IPS-NIHi7 (cell line): ENCODE measurements around the gene KIF17.

Experiments used
- DNase-seq: peaks from one replicate; pipeline ENCODE4 v3.0.0; 2012; ENCODE audit warnings: mixed read lengths; ENCODE audit errors: extremely low spot score

KIF17 gene

GRCh38 chr1:20625176-20626097 is 92.4 kb downstream of the KIF17 start:
- peak; percentile 42 for DNase-seq

GRCh38 chr1:20624709-20625108 is 93.1 kb downstream of the KIF17 start:
- DNase-seq, result no peak

- no peak for DNase-seq
These were observed 96.8 kb downstream of the KIF17 start for GRCh38 chr1:20621012-20621411.

- DNase-seq, result no peak
These were observed 97.8 kb downstream of the KIF17 start for GRCh38 chr1:20619999-20620398.

GRCh38 chr1:20618550-20618949 is 99.3 kb downstream of the KIF17 start:
- DNase-seq, result no peak

- no peak for DNase-seq
These were observed 100.8 kb downstream of the KIF17 start for GRCh38 chr1:20616847-20617487.

- DNase-seq, result no peak
These were observed 101.6 kb downstream of the KIF17 start for GRCh38 chr1:20615946-20616846.

GRCh38 chr1:20614131-20614579 is 103.7 kb downstream of the KIF17 start:
- no peak for DNase-seq
